ENCODE results near the gene GNG4. TPM values are rescaled to one million over a fixed set of nuclear protein-coding genes. Genes with fewer than 3 reads are reported as not detected.

The GNG4 gene
- total RNA-seq, 1 experiment from 2014 or later = 34.4 TPM

DNA sequence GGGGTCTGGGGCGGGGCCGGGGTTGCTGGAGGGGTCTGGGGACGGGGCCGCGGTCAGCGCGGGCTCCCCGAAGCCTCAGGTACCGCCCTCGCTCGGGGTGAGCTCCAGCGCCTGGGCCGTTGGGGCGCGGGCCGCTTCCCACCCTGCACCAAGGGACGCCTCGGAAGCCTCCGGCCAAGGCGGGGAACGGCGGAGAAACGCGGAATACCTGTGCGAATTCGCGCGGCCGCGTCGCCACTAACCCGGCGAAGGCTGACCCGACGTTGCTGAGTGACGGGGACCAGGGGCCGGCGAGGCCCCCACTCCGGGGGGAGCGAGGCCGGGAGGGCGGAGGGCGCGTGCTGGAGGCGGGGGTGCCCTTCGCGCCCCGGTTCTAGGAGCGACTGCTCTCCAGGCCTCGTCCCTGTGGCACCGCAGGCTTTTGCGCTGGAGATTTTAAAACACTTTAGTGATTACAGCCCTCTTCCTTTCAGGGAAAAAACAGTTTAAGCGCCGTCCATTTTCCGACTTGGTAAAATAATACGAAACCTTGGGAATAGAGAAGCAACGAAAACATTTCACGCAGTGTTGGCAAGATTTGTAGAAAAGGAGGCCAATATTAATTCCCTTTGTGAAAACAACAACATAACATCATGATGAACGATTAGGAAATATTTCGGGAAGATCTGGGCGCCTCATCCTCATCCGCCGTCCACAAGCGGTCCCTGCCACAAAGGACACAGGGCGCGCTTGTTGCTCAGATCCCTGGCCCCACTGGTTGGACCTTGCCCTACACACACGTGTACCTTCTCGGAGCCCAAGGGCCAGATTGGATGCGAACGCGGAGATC is 971 bp upstream of the GNG4 start:
- peak overlapping the region; percentile 97 for H3K14ac ChIP-seq (ENCODE audit: insufficient read depth, low read length)
- peaks cover 20% of the 10 kb centered on the region for H3K23me2 ChIP-seq (ENCODE audit: insufficient read length, low read depth, low read length, poor library complexity, severe bottlenecking)
- H3K4me1 ChIP-seq (ENCODE audit: insufficient read depth, low read length) = no peaks in the 10 kb centered on the region; the same call in 1 of the 2 replicates
- no peak overlapping the region for H3T11ph ChIP-seq (ENCODE audit: low read length)
- no peaks in the 10 kb centered on the region for H3K9me3 ChIP-seq (ENCODE audit: control insufficient read depth, low read depth, low read length)
- H2AK5ac ChIP-seq (ENCODE audit: insufficient read length, low read length) = no peak overlapping the region
- H3K27me3 ChIP-seq (ENCODE audit: insufficient read depth, low read length) = no peaks in the 10 kb centered on the region
- H3K18ac ChIP-seq (ENCODE audit: insufficient read length, low read depth, low read length) = peak overlapping the region; percentile 95
- Mint-ChIP-seq H3K27ac (peak overlapping the region in 1 of 3 experiments; percentile 65; a peak in 1 of 7 replicates), H3K4me3 (peak overlapping the region; percentile 73 to 82), H3K27me3 (ENCODE audit: low read depth) (peaks cover 26% of the 10 kb centered on the region), H3K4me1 (peaks cover 29 to 33% of the 10 kb centered on the region in 2 experiments), H3K9me3 (no peaks in the 10 kb centered on the region; a peak in 1 of 5 replicates), H3K36me3 (ENCODE audit: insufficient read depth in 1 of 3, low read depth in 3 of 3) (peaks cover 0 to 4% (median 2%) of the 10 kb centered on the region in 3 experiments; a peak in 4 of 7 replicates)
- peak; percentile 77 for DNase-seq
- no peak overlapping the region for H3K56ac ChIP-seq (ENCODE audit: insufficient read length, low read depth, low read length)
- no peak overlapping the region for H4K91ac ChIP-seq (ENCODE audit: insufficient read length, low read depth, low read length)
- H3K79me1 ChIP-seq (ENCODE audit: insufficient read depth, low read depth, low read length, poor library complexity, severe bottlenecking) = no peaks in the 10 kb centered on the region
- peak overlapping the region; percentile 86 for H2AFZ ChIP-seq (ENCODE audit: low read length)
- no peak overlapping the region for H4K8ac ChIP-seq (replicated peaks; ENCODE audit: insufficient read length, low read depth, low read length)
- no peak overlapping the region for H2BK120ac ChIP-seq (ENCODE audit: low read depth, low read length, poor library complexity, severe bottlenecking)
- H2BK5ac ChIP-seq (ENCODE audit: insufficient read length, low read length) = peak overlapping the region; percentile 29
- WGBS (ENCODE audit: extremely low coverage, insufficient read length, low lambda C conversion rate) = no CpG with 5 or more reads among the region's 71 CpGs
- no peak overlapping the region for H4K5ac ChIP-seq (ENCODE audit: insufficient read length, low read depth, low read length)
- peak overlapping the region; percentile 98 for H3K4me2 ChIP-seq (ENCODE audit: insufficient read depth, insufficient read length, low read length)
- peak overlapping the region; percentile 41 for H3K27ac ChIP-seq (ENCODE audit: insufficient read length, low read depth, low read length)
- 0 out of 2 replicates have a peak overlapping the region, but pooled peaks have one; percentile 96 for H2BK15ac ChIP-seq (ENCODE audit: low read depth, low read length)
- no peak overlapping the region for H2BK20ac ChIP-seq (ENCODE audit: low read depth, low read length, poor library complexity, severe bottlenecking)
- no peaks in the 10 kb centered on the region for H4K20me1 ChIP-seq (ENCODE audit: control insufficient read depth, insufficient read depth, insufficient read length)
- TF ChIP-seq, protein P1, sequence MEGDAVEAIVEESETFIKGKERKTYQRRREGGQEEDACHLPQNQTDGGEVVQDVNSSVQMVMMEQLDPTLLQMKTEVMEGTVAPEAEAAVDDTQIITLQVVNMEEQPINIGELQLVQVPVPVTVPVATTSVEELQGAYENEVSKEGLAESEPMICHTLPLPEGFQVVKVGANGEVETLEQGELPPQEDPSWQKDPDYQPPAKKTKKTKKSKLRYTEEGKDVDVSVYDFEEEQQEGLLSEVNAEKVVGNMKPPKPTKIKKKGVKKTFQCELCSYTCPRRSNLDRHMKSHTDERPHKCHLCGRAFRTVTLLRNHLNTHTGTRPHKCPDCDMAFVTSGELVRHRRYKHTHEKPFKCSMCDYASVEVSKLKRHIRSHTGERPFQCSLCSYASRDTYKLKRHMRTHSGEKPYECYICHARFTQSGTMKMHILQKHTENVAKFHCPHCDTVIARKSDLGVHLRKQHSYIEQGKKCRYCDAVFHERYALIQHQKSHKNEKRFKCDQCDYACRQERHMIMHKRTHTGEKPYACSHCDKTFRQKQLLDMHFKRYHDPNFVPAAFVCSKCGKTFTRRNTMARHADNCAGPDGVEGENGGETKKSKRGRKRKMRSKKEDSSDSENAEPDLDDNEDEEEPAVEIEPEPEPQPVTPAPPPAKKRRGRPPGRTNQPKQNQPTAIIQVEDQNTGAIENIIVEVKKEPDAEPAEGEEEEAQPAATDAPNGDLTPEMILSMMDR (conservative IDR thresholded peaks at IDR 0.05) = no peak
- H3K23ac ChIP-seq (ENCODE audit: insufficient read length, low read depth, low read length) = no peak overlapping the region
- H3K4ac ChIP-seq (ENCODE audit: low read depth, low read length) = no peak overlapping the region; the same call in 1 of the 2 replicates
- H2BK12ac ChIP-seq (ENCODE audit: insufficient read length, low read depth, low read length) = peak overlapping the region; percentile 67
- peak overlapping the region; percentile 83 for H3K9ac ChIP-seq (ENCODE audit: extremely low read depth, insufficient read length, low read length)
- peaks cover 2% of the 10 kb centered on the region; the same call in 1 of the 2 replicates for H3K79me2 ChIP-seq (ENCODE audit: insufficient read depth, low read length)
